Left renal pelvis (tissue), 4 donors: ENCODE results near the gene TRIP13. TPM values are rescaled to one million over a fixed set of nuclear protein-coding genes. Genes with fewer than 3 reads are reported as not detected.
"Not testable (repeated sequence)": the region's sequence is repeated elsewhere in the genome, so short reads cannot be mapped to it uniquely, and the experiment has no call there.

Experiments
- DNase-seq, 4 donors: peaks; one replicate each; pipeline ENCODE4 v3.0.0-alpha.2; 2013; ENCODE audit warnings: low read depth in 4 of 4, low spot score in 3 of 4
- polyA plus RNA-seq, 4 donors: library from polyadenylated mRNA; unstranded; fragments of 120-200 nt; gene quantifications; one replicate each; pipeline ENCODE4 v1.2.1, GENCODE V29; 2013; ENCODE audit not compliant: insufficient read length in 4 of 4

Gene TRIP13
- polyA plus RNA-seq, 4 donors: 10.8 to 15.5 (median 12.4) TPM

GRCh38 chr5:934381-934967 is 41.8 kb downstream of the TRIP13 start:
- not testable (repeated sequence) for DNase-seq

DNA sequence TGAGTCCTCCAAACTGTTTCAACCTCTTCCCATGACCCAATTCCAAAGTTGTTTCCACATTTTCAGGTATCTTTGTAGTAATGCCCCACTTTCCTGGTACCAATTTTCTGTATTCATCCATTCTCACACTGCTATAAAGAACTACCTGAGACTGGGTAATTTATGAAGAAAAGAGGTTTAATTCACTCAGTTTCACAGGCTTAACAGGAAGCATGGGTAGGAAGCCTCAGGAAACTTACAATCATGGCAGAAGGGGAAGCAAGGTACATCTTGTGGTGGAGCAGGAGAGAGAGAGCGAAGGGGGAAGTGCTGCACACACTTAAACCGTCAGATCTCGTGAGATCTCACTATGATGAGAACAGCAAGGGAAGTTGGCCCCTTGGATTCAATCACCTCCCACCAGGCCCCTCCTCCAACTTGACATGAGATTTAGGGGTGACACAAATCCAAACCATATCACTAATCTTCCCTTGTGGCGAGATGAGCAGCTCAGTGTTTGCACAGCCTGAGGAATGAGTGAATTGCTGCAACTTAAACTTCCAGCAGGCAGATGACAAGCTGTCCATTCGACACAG is 42.9 kb downstream of the TRIP13 start:
- no peak for DNase-seq

DNA sequence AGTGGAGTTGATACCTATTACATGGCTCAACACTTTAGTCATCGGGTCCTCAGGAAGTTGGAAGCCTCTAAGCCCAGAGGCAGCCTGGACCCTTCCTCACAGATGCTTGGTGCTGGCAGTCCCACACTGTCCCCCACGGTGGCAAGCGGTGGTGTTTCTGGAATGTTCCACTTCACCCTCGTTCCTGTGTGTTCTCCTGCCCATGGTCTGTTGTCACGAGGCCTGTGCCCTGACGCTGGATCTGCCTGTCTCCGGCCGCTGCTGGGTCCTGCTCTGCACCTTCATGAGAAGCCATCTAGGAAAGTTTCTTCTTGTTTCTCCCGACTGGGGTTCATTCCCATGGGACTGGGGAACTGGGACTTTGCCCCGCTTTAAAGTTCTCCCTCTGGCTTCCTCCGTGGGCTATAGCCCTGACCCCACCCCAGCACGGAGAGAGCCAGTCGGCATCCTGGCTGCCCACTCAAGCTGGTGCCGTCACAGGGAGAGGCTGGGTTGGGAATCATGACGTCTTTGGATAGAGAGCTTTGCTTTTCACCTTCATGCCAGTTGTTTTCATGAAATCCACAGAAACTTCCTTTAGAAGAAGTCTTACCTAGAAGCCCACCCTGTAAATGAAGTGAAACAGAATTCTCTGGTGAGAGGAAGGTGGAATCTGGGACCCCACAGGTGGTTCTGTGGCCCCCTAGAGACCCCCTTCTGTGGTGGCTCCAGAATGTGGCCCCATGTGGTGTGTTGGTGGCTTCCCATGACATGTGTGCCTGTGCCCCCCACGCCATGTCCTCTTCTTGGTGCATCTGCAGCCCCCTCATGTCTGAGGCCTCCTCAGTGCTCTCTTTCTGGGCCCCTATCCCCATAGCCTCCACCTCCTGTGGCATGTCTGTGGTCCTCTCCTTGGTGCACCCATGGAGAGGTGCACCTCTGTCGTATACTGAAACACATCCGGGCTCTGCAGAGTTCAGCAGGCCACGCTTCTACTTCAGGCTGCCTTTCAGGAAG is 43.8 kb downstream of the TRIP13 start:
- no peak for DNase-seq

GRCh38 chr5:937151-937924 is 44.7 kb downstream of the TRIP13 start:
- no peak for DNase-seq

DNA sequence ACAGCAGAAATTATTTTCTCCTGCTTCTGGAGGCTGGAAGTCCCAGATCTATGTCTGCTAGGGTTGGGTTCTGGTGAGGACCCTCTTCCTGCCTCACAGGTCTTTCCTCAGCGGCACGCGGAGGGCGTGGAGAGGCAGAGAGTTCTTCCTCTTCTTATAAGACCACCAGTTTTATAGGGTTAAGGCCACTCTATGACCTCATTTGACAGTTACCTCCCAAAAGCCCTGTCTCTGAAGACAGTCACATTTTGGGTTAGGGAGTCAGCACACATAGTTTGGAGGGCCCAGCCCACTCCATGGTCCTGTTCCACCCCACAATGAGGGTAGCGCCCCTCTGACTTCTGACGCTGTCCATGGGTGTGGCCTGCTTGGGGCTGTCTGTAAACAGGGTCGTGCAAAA is 46.7 kb downstream of the TRIP13 start:
- no peak for DNase-seq

GRCh38 chr5:940741-941140 is 48.1 kb downstream of the TRIP13 start:
- DNase-seq: not testable (repeated sequence)

DNA sequence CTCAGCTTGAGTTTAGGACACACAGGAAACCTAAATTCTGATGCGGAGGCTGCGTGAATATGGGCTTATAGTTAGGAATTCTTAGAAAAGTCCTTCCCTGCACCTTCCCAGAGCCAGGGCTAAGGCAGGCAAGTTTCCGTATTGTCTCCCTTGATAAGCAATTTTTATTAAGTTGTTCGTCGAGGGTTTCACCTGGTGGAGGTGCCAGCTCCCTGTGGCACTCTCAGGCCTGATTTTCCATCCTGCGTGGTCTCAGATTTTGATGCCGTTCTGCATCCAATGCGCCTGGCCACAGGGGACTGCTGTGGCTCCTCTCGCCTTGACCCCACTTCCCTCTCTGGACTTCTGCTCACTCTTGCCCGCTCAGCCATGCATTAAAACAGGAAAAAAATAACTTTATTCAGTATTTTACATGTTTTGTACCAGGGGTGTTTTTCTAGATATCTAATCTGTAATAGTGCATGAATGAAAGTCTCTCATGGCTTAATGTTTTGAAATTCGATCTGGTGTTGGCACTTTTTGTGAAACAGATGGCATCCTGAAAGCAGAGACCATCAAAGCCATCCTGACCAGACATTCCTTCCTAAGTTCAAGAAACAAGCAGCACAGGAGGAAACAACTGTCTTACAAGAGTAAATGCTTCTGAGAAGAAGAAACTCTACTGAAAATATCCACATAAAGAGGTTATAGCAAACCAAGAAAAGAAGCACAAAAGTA is 50.7 kb downstream of the TRIP13 start:
- no peak for DNase-seq

DNA sequence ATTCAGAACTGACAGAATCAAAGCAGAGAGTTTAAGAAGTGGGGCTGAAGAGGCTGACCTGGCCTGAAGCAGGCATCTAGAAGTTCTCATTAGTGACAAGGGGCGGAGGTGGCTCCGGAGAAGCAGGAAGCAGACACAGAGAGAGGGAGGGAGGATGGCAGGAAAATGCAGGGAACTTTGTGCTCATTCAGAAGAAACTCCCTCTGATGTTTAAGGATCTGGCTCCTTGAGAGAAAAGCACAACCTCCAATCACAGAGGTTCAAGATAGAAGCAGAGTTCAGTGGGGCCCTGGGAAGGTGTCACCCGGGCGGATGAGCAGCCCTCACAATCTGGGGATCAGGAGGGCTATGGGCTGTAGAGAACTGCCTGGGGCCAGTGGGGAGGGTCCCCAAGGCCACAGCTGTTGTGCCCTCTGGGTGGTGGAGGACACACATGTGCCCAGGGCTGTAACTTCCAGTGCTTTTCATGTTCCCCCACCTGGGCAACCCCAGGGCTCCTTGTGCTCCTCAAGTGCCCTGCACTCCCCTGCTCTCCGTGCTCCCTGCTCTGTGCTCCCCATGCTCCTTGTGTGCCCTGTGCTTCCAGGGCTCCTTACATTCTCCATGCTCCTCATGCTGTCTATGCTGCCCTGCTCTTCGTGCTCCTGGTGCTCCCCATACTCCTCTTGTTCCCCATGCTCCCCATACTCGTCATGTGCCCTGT is 51.4 kb downstream of the TRIP13 start:
- DNase-seq: no peak

GRCh38 chr5:944621-944927 is 51.9 kb downstream of the TRIP13 start:
- DNase-seq: no peak

- DNase-seq: no peak
Observed at GRCh38 chr5:944992-945685, 52.5 kb downstream of the TRIP13 start.

GRCh38 chr5:945691-946551 is 53.2 kb downstream of the TRIP13 start:
- DNase-seq: no peak

- DNase-seq: no peak
Observed at GRCh38 chr5:946720-947625, 54.3 kb downstream of the TRIP13 start.

DNA sequence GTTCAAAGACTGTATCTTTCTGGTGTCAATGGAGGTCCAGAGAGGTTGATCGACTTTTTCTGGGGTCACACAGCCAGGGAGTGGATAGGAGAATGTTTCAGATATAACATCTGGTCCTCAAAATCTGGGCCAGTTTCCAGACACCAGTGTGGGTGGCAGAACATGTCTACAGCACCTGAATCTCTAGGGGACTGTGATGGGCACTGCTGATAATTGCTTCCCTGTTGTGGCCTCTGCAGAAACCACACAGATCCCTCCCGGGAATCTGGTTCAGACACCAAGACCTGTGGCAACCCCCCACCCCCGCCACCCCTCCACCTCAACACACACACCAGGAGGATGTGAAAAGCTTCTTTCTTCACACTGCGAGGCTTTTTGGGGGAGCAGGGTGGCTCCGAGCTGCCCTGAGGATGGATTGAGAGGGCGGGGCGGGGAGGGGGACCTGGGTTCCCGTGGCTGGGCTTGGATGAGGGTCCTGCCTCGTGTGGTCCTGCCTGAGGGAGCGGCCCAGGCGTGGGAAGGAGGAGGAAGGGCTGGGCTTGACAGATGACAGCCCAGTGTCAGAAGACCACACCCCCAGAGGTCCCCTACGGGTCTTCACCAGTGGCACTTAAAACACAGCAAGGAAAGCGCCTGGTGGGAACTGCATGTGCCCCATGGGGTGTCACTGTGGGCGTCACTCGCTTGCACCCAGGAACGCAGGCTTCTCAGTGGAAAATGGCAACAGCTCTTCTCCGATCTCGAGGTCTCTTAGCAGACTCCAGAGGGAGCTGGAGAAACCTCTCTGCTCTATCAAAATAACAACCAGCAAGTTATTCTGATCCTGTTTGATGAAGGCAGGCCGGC is 55.2 kb downstream of the TRIP13 start:
- no peak for DNase-seq

DNA sequence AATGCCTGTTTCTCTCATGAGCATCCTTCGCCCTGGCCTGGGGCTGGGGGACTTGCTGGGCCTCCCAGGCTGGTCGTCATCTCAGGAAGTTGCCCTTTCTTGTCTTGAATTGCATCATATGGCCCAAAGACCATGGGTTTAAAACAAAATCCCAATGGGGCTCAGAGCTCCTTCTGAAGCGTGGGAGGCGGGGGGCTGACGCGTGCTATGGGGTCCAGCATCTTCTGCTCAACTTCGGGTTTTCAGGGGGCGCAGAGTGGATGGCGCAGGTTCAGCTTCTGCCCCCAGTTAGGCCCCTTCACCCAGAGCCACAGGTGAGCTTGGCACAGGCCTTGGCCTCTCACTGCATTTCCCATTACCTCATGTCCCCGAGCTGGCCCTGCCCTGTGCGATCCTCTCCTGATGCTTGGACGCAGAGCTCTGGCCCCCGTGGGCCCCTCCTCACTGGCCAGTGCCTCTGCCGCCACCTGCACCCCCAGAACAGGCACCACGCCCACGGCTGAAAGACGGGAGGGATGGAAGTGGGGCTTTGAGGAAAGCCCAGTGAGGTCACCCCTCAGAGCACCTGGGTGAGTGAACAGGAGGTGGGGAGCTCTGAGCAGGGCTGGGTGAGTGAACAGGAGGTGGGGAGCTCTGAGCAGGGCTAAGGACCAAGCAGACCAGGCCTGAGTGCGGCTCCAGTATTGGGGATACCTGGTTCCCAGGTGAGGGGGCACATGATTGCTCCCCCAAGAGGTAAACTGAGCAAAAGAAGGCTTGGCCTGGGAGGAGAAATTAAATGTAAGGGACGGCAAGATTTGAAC is 56.0 kb downstream of the TRIP13 start:
- DNase-seq: no peak

- DNase-seq: no peak
Observed at GRCh38 chr5:949275-949543, 56.5 kb downstream of the TRIP13 start.
